ENCODE measurements around the gene TASL. TPM values are rescaled to one million over a fixed set of nuclear protein-coding genes. Genes with fewer than 3 reads are reported as not detected.

The TASL gene
- total and polyA plus RNA-seq, 9 of the 15 experiments (the other 6 are each of a cell fraction or from before 2014, with no cell fraction given) = 0.07 to 0.09 TPM; not detected in 7

DNA sequence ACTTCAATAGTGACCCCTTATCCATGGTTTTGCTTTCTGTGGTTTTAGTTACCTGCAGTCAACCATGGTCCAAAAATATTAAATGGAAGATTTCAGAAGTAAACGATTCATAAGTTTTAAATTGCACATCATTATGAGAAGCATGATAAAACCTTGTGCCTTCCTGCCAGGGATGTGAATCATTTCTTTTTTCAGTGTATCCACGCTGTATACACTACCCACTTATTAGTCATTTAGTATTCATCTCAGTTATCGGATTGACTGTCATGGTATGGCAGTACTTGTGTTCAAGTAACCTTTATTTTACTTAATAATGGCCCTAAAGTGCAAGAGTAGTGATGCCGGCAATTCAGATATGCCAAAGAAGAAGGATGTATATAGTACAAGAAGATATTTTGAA, 37.7 kb upstream of the TASL start:
- no TSS peak for BruUV-seq (replicated peaks)
- H3K79me2 ChIP-seq (ENCODE audit: control insufficient read depth, insufficient read depth, low read length) = no peaks in the 10 kb centered on the region
- H3K27ac ChIP-seq (ENCODE audit: extremely low read depth, low read depth, low read length) = no peak overlapping the region
- ChIA-PET POLR2A (no interaction called here), CTCF (ENCODE audit: low intra/inter-chr PET ratio) (no interaction called here)
- in situ Hi-C loops (cut with MboI) = no loop called here
- no peak overlapping the region for H3K9ac ChIP-seq (ENCODE audit: insufficient read depth in 1 of 2, low read depth in 2 of 2, low read length in 2 of 2)
- H3K4me3 ChIP-seq = no peak overlapping the region
- intact Hi-C loops (cut with micrococcal nuclease) = no loop called here
- FAIRE-seq (no peak), ATAC-seq (no peak), DNase-seq (ENCODE audit: extremely low read depth in 1 of 4, low spot score in 3 of 4) (no peak)
- no peaks in the 10 kb centered on the region for H3K27me3 ChIP-seq (ENCODE audit: control insufficient read depth in 2 of 2, insufficient read depth in 2 of 2, low read length in 2 of 2)
- no peak overlapping the region for H2AFZ ChIP-seq (ENCODE audit: low read depth, low read length)
- no peaks in the 10 kb centered on the region for H3K36me3 ChIP-seq (ENCODE audit: control insufficient read depth, insufficient read depth, low read length)
- H3K9me3 ChIP-seq (replicated peaks; ENCODE audit: control insufficient read depth, insufficient read depth, low read depth, low read length) = no peaks in the 10 kb centered on the region
- H4K20me1 ChIP-seq (replicated peaks; ENCODE audit: control insufficient read depth, insufficient read depth, low read length) = no peaks in the 10 kb centered on the region
- no peaks in the 10 kb centered on the region for H3K9me1 ChIP-seq (ENCODE audit: control insufficient read depth, insufficient read depth, low read length)
- TF ChIP-seq ELF4 (CRISPR knock-in tag; IDR thresholded peaks at IDR 0.05) (no peak), ZNF551 (CRISPR knock-in tag; IDR thresholded peaks at IDR 0.05) (no peak), FOXA1 (IDR thresholded peaks at IDR 0.05; ENCODE audit: borderline replicate concordance) (no peak), DDX20 (tag; IDR thresholded peaks at IDR 0.05; ENCODE audit: low read depth) (no peak), HMG20B (CRISPR knock-in tag; IDR thresholded peaks at IDR 0.05) (no peak), ETS2 (tag; IDR thresholded peaks at IDR 0.05; ENCODE audit: borderline replicate concordance, poor library complexity, severe bottlenecking) (no peak), ZNF174 (CRISPR knock-in tag; IDR thresholded peaks at IDR 0.05) (no peak), ZFPM2 (CRISPR knock-in tag; IDR thresholded peaks at IDR 0.05) (no peak), TSC22D4 (tag; IDR thresholded peaks at IDR 0.05) (no peak), FOXA3 (CRISPR knock-in tag; conservative IDR thresholded peaks at IDR 0.05 in 1 of 2, IDR thresholded peaks at IDR 0.05 in 1 of 2) (no peak), PHF8 (IDR thresholded peaks at IDR 0.05; ENCODE audit: borderline replicate concordance, low read length) (no peak)
- TF ChIP-seq, protein P1, sequence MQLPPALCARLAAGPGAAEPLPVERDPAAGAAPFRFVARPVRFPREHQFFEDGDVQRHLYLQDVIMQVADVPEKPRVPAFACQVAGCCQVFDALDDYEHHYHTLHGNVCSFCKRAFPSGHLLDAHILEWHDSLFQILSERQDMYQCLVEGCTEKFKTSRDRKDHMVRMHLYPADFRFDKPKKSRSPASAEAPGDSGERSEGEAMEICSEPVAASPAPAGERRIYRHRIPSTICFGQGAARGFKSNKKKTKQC (CRISPR knock-in tag; IDR thresholded peaks at IDR 0.05) = no peak
- TF ChIP-seq, protein P2, sequence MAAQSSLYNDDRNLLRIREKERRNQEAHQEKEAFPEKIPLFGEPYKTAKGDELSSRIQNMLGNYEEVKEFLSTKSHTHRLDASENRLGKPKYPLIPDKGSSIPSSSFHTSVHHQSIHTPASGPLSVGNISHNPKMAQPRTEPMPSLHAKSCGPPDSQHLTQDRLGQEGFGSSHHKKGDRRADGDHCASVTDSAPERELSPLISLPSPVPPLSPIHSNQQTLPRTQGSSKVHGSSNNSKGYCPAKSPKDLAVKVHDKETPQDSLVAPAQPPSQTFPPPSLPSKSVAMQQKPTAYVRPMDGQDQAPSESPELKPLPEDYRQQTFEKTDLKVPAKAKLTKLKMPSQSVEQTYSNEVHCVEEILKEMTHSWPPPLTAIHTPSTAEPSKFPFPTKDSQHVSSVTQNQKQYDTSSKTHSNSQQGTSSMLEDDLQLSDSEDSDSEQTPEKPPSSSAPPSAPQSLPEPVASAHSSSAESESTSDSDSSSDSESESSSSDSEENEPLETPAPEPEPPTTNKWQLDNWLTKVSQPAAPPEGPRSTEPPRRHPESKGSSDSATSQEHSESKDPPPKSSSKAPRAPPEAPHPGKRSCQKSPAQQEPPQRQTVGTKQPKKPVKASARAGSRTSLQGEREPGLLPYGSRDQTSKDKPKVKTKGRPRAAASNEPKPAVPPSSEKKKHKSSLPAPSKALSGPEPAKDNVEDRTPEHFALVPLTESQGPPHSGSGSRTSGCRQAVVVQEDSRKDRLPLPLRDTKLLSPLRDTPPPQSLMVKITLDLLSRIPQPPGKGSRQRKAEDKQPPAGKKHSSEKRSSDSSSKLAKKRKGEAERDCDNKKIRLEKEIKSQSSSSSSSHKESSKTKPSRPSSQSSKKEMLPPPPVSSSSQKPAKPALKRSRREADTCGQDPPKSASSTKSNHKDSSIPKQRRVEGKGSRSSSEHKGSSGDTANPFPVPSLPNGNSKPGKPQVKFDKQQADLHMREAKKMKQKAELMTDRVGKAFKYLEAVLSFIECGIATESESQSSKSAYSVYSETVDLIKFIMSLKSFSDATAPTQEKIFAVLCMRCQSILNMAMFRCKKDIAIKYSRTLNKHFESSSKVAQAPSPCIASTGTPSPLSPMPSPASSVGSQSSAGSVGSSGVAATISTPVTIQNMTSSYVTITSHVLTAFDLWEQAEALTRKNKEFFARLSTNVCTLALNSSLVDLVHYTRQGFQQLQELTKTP (IDR thresholded peaks at IDR 0.05; ENCODE audit: low read depth in 1 of 2, partially characterized antibody in 2 of 2) = no peak
- H3K4me1 ChIP-seq (replicated peaks in 1 of 2; ENCODE audit: control insufficient read depth in 2 of 2, insufficient read depth in 2 of 2, low read length in 2 of 2) = no peaks in the 10 kb centered on the region
- 0% methylated on average over 3 of the region's 4 CpGs for WGBS (ENCODE audit: insufficient coverage, low coverage, missing lambda C conversion rate)
- H3K4me2 ChIP-seq (ENCODE audit: insufficient read depth, low read length) = no peak overlapping the region

Data from K562 (cell line).